Retinal pigment epithelial cell (primary cell): ENCODE results near the gene MTLN.
"Not testable (repeated sequence)": the region's sequence is repeated elsewhere in the genome, so short reads cannot be mapped to it uniquely, and the experiment has no call there.

Source experiments
- DNase-seq: peaks from one replicate; pipeline ENCODE4 v3.0.0-alpha.2; 2010; ENCODE audit warnings: low read depth
- H3K4me3 ChIP-seq: 2 replicates; pipeline ENCODE4 v1.5.1; 2011; ENCODE audit warnings: mild to moderate bottlenecking, low read length, control low read depth, moderate library complexity
- TF ChIP-seq, protein P1 (sequence below): conservative IDR thresholded peaks from 2 replicates; pipeline ENCODE4 v1.5.1; 2011; ENCODE audit warnings: low read depth, low read length, control low read depth, inconsistent platforms

The MTLN gene

DNA sequence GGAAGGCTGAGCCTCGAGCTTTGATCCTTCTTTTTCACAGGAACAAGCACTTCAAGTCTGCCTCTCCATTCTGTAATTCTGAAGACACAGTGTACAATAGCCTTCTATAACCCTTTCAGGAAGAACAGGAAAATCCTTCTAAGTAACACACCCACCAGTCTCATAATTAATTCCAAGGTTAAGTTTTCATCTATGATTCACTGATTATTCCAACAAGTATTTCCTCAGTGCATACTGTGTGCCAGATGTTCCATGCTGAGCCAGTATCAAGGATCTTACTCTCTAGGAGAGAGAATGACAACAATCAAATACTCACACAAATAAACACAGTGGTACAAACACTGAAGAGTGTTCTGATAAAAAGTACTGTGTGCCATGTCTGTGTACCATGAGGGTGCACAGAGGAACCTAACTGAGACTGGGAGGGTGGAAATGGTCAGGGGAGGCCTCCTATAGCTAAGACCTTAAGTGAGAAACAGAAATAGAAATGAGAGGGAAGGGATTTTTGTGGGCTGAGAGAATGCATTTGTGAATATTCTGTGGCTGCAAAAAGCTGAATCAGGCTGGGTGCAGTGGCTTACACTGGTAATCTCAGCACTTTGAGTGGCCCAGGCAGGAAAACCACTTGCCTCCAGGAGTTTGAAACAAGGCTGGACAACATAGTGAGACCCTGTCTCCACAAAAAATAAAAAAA lies 7.3 kb upstream of the MTLN start:
- H3K4me3 ChIP-seq = no peak overlapping the region
- DNase-seq = no peak
- TF ChIP-seq, protein P1, sequence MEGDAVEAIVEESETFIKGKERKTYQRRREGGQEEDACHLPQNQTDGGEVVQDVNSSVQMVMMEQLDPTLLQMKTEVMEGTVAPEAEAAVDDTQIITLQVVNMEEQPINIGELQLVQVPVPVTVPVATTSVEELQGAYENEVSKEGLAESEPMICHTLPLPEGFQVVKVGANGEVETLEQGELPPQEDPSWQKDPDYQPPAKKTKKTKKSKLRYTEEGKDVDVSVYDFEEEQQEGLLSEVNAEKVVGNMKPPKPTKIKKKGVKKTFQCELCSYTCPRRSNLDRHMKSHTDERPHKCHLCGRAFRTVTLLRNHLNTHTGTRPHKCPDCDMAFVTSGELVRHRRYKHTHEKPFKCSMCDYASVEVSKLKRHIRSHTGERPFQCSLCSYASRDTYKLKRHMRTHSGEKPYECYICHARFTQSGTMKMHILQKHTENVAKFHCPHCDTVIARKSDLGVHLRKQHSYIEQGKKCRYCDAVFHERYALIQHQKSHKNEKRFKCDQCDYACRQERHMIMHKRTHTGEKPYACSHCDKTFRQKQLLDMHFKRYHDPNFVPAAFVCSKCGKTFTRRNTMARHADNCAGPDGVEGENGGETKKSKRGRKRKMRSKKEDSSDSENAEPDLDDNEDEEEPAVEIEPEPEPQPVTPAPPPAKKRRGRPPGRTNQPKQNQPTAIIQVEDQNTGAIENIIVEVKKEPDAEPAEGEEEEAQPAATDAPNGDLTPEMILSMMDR = no peak

DNA sequence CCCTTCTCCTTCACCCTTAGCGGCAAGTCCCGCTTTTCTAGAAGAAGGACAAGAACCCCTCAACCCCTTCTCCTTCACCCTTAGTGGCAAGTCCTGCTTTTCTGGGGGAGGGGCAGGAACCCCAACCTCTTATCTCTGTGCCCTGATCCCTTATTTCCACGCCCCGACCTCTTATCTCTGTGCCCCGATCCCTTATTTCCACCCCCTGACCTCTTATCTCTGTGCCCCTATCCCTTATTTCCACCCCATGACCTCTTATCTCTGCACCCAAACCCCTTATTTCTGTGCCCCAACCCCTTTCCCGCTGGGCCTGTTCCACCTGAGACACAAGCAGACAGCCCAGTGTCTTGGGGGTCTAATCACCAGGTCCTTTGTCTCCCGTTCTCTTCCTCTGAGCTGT lies 6.5 kb upstream of the MTLN start:
- DNase-seq, H3K4me3 ChIP-seq: not testable (repeated sequence)

DNA sequence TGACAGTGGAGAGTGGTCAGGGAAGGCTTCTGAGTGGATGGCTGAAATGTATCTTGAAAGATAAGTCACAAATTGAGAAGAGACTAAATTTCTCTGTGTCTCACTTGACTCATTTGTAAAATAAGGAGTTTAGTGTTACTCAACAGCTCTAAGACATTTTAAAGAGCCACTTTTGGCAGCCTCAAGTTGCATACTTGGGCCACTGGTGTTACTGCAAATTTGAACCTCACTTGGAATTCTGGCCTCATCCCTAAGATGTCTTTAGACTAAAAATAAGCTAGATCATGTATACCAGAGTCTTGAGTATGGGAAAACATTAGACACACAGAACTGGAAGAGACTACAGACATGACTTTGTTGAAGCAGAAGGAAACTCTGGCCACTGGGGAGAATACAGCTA lies 4.5 kb upstream of the MTLN start:
- no peak for DNase-seq

DNA sequence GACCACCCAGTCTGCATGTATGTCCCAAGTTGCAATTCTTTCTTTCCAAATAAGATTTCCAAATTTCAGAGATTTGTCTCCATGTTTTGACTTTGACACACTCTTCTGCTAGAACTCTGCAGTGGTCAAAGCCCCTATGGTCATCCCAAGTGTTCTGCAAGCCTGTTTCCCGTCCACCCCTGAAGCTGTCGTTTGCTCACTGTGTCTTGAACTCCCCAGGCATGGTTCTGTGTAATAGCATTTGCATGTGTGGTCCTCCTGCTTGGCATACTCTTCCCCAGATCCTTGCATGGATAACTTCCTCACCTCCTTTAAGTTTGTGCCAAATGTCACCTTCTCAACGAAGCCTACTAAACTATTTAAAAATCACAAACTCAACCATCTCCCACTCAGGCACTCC lies 3.9 kb upstream of the MTLN start:
- no peak overlapping the region for H3K4me3 ChIP-seq
- DNase-seq = no peak
- TF ChIP-seq, protein P1 = no peak

More for the DNA sequence above, 4.5 kb upstream of the MTLN start:
- TF ChIP-seq, protein P1 = no peak
- H3K4me3 ChIP-seq = no peak overlapping the region

DNA sequence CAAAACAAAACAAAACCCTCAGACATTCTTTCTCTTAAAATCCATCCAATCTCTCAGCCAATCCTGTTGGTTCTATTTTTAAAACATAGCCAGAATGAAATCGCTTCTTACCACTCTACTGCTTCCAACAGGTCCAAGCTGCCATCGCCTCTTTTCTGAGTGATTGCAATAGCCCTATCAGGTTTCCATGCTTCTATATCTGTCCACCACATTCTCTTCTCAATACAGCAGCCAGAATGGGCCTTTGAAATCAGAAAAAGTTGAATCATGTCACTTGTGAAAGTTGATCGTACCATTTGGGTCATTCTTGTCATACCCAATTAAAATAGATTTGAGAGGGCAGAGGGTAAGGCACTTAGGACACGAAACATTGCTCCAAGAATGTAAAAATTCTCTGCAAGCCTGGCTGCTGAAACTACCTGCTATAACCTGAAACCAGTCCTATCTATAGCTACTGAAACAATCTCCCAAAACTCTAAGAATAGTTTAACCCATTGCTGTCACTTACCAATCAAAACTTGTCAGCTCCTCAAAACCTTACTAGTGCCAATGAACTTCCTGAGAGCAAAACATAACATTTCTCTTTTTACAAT lies 3.3 kb upstream of the MTLN start:
- no peak overlapping the region for H3K4me3 ChIP-seq
- no peak for DNase-seq
- TF ChIP-seq, protein P1 = no peak

DNA sequence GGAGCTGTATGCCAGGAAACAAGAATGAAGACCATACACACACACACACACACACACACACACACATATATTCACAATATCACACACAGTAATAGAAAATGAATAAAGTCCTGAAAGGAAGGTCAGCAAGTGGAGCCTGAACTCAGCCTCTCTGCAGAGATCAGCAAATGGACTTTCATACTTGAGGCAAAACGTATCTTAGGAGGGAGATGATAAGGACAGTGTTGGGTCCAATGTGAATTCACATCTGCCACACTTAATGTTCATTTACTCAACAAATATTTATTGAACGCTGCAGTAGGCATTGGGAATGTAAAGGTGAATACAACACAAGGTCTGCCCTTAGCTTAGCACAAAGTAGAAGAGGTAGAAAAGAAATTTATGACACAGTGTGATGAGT lies 2.7 kb upstream of the MTLN start:
- no peak overlapping the region for H3K4me3 ChIP-seq
- no peak for DNase-seq
- TF ChIP-seq, protein P1 = no peak

DNA sequence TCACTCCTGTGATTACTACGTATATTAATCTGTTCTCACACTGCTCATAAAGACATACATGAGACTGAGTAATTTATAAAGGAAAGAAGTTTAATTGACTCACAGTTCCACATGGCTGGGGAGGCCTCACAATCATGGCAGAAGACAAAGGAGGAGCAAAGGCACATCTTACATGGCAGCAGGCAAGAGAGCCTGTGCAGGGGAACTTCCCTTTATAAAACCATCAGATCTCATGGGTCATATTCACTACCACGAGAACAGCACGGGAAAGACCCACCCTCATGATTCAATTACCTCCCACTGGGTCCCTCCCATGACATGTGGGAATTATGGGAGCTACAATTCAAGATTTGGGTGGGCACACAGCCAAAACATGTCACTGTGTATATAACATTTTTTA lies 1.2 kb upstream of the MTLN start:
- DNase-seq, H3K4me3 ChIP-seq: not testable (repeated sequence)

DNA sequence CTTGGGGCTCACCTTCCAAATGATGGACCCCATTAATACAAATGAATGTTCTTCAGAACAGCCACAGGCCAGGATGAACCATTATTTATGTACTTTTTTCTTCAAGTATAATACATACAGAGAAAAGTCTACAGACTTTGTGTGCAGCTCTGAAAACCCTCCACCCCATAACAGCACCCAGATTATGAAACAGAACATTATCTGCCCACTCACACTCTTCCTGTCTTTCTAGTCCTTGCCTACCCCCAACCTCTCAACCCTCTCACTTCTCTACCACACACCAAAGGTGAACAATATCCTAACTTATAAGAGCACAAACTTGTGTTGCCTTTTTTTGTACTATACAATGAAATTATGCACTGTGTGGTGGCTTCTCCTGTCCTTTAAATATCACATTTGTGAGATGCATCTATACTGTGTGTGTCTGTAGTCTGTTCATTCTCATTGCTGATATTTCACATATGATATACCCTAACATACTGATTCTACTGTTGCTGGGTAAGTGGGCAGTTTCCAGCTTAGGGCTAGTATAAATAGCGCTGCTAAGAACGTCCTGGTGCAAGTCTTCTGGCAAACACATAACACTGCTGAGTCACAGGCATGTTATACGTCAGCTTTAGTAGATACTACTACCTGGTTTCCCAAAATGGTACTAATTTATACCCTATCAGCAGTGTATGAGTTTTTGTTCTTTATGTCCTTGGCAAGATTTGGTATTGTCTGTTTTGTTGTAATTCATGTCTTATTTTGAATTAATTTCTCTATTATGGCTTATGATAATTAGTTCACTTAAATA lies 6.5 kb downstream of the MTLN start:
- DNase-seq = no peak
- H3K4me3 ChIP-seq = no peak overlapping the region

More for the DNA sequence above, 6.5 kb downstream of the MTLN start:
- TF ChIP-seq, protein P1 = no peak
